ENCODE data around the gene ADGRA1. TPM values are rescaled to one million over a fixed set of nuclear protein-coding genes. Genes with fewer than 3 reads are reported as not detected.

ADGRA1 gene
- total and polyA plus RNA-seq, 2 experiments from 2014 or later, result not detected

DNA sequence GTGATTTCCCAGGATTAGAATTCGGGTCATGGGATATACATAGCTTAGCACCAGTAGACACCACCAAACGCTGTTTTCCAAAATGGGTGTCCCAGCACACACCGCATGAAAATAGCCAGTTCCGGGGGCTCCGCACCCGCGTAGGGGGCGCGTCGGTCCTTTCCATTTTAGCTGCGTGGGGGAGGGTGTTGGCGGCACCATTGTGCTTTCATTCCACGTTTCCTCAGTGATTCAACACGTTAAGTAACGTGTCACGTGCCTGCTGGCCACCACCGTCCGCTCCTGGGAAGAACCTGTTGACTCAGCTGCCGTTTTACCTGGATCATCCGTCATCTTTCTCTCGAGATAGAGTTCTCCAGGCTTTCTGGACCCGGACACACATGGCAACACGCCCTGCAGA is 25.6 kb upstream of the ADGRA1 start:
- Histone ChIP-seq H3K4me1 (ENCODE audit: insufficient read depth) (no peaks in the 10 kb centered on the region), H2AFZ (no peak overlapping the region), H4K20me1 (ENCODE audit: insufficient read depth) (no peaks in the 10 kb centered on the region), H3K79me2 (ENCODE audit: insufficient read depth) (no peaks in the 10 kb centered on the region), H3K9ac (no peak overlapping the region), H3K9me3 (ENCODE audit: low read depth) (no peaks in the 10 kb centered on the region), H3K27ac (no peak overlapping the region), H3K4me3 (no peak overlapping the region), H3K36me3 (ENCODE audit: low read depth) (no peaks in the 10 kb centered on the region), H3K27me3 (replicated peaks; ENCODE audit: insufficient read depth) (peaks cover 6% of the 10 kb centered on the region; the same call in 1 of the 2 replicates), H3K9me2 (ENCODE audit: insufficient read depth) (no peaks in the 10 kb centered on the region), H3K4me2 (ENCODE audit: unreplicated experiment) (no peak overlapping the region), H3F3A (ENCODE audit: insufficient read depth) (no peaks in the 10 kb centered on the region)
- WGBS, 2 experiments (ENCODE audit: low coverage in 1 of 2, low lambda C conversion rate in 2 of 2, missing lambda C conversion rate in 2 of 2), result 74 to 75% methylated on average over 22 to 23 of the region's 23 CpGs
- DNase-seq, result no peak
- TF ChIP-seq EZH2 (IDR thresholded peaks at IDR 0.05; ENCODE audit: insufficient read depth, poor library complexity, severe bottlenecking) (no peak), EZH2phosphoT487 (IDR thresholded peaks at IDR 0.05; ENCODE audit: insufficient read depth, low read depth) (no peak)
- in situ Hi-C loops (cut with MboI), result no loop called here

GRCh38 chr10:133062635-133063034 is 25.1 kb upstream of the ADGRA1 start:
- H3K27me3 ChIP-seq (replicated peaks; ENCODE audit: insufficient read depth), result peaks cover 6% of the 10 kb centered on the region; the same call in 1 of the 2 replicates
- TF ChIP-seq EZH2 (IDR thresholded peaks at IDR 0.05; ENCODE audit: insufficient read depth, poor library complexity, severe bottlenecking), result no peak
- no peak for TF ChIP-seq EZH2phosphoT487 (IDR thresholded peaks at IDR 0.05; ENCODE audit: insufficient read depth, low read depth)
- H2AFZ ChIP-seq, result no peak overlapping the region
- no peak for DNase-seq
- in situ Hi-C loops (cut with MboI), result no loop called here
- H4K20me1 ChIP-seq (ENCODE audit: insufficient read depth), result no peaks in the 10 kb centered on the region
- H3F3A ChIP-seq (ENCODE audit: insufficient read depth), result no peaks in the 10 kb centered on the region
- H3K4me3 ChIP-seq, result no peak overlapping the region
- H3K36me3 ChIP-seq (ENCODE audit: low read depth), result no peaks in the 10 kb centered on the region
- no peaks in the 10 kb centered on the region for H3K79me2 ChIP-seq (ENCODE audit: insufficient read depth)
- H3K27ac ChIP-seq, result no peak overlapping the region
- no peaks in the 10 kb centered on the region for H3K4me1 ChIP-seq (ENCODE audit: insufficient read depth)
- no peak overlapping the region for H3K4me2 ChIP-seq (ENCODE audit: unreplicated experiment)
- no peaks in the 10 kb centered on the region for H3K9me2 ChIP-seq (ENCODE audit: insufficient read depth)
- no peak overlapping the region for H3K9ac ChIP-seq
- WGBS, 2 experiments (ENCODE audit: low coverage in 1 of 2, low lambda C conversion rate in 2 of 2, missing lambda C conversion rate in 2 of 2), result 37% methylated on average over 21 to 23 of the region's 23 CpGs
- H3K9me3 ChIP-seq (ENCODE audit: low read depth), result no peaks in the 10 kb centered on the region

DNA sequence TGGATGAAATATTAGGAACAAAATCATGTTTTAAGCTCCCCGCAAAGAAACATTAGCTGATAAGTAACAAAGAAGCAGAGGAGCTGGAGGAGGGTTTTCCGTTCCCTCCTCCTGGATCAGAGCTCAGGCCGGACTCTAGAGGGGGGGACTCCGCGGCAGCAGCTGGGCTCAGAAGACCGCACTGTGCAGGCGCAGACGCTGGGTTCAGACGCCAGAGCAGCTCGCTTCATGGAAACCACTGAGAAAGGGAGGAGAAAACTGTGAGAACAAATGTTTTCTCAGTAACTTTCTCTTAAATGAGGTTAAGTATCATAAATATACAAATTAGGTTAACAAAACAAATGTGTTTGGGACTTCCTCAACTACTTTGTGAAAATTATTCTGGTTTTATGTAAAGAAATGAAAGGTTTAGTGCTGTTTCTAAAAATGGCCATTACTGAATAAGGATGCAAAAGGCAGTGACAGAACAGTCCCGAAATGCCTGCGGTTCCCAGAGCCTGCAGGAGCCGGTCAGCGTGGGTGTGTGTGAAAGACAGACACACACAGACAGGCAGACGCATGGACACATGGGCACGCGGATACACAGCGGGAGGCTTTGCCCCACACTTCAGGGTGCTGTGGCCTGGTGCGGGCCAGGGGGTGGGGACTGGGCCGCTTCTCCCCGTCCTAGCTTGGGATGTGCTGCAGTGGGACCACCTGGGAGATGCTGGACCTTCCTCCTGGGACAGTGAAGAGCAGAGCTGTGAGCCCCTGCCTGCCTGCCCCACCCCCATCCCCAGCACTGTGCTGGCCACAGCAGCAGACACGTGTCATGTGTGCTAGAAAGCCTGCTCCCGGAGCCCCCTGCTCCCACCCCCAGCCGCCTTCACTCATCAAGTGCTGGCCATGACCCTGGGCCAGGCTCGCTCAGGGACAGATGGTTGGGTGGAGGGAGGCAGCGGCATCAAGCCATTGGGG is 20.3 kb upstream of the ADGRA1 start:
- DNase-seq, result no peak
- Histone ChIP-seq H3K9me2 (ENCODE audit: insufficient read depth) (no peaks in the 10 kb centered on the region), H3K9ac (no peak overlapping the region), H3K9me3 (ENCODE audit: low read depth) (no peaks in the 10 kb centered on the region), H4K20me1 (ENCODE audit: insufficient read depth) (no peaks in the 10 kb centered on the region), H3F3A (ENCODE audit: insufficient read depth) (no peaks in the 10 kb centered on the region), H3K4me2 (ENCODE audit: unreplicated experiment) (no peak overlapping the region), H3K36me3 (ENCODE audit: low read depth) (no peaks in the 10 kb centered on the region), H3K4me1 (ENCODE audit: insufficient read depth) (no peaks in the 10 kb centered on the region), H3K27me3 (replicated peaks; ENCODE audit: insufficient read depth) (peaks cover 6% of the 10 kb centered on the region), H3K27ac (no peak overlapping the region), H3K79me2 (ENCODE audit: insufficient read depth) (no peaks in the 10 kb centered on the region), H3K4me3 (no peak overlapping the region), H2AFZ (no peak overlapping the region)
- WGBS, 2 experiments (ENCODE audit: low coverage in 1 of 2, low lambda C conversion rate in 2 of 2, missing lambda C conversion rate in 2 of 2), result 34 to 36% methylated on average over 25 to 26 of the region's 26 CpGs
- TF ChIP-seq EZH2phosphoT487 (IDR thresholded peaks at IDR 0.05; ENCODE audit: insufficient read depth, low read depth) (no peak), EZH2 (IDR thresholded peaks at IDR 0.05; ENCODE audit: insufficient read depth, poor library complexity, severe bottlenecking) (no peak)
- in situ Hi-C loops (cut with MboI), result no loop called here

- Histone ChIP-seq H3K27me3 (replicated peaks; ENCODE audit: insufficient read depth) (peaks cover 6% of the 10 kb centered on the region), H2AFZ (no peak overlapping the region), H3K4me2 (ENCODE audit: unreplicated experiment) (no peak overlapping the region), H3K9me2 (ENCODE audit: insufficient read depth) (no peaks in the 10 kb centered on the region), H4K20me1 (ENCODE audit: insufficient read depth) (no peaks in the 10 kb centered on the region), H3K79me2 (ENCODE audit: insufficient read depth) (no peaks in the 10 kb centered on the region), H3K4me3 (no peak overlapping the region), H3K9me3 (ENCODE audit: low read depth) (no peaks in the 10 kb centered on the region), H3K9ac (no peak overlapping the region), H3K4me1 (ENCODE audit: insufficient read depth) (no peaks in the 10 kb centered on the region), H3K36me3 (ENCODE audit: low read depth) (no peaks in the 10 kb centered on the region), H3F3A (ENCODE audit: insufficient read depth) (no peaks in the 10 kb centered on the region), H3K27ac (no peak overlapping the region)
- WGBS, 2 experiments (ENCODE audit: low coverage in 1 of 2, low lambda C conversion rate in 2 of 2, missing lambda C conversion rate in 2 of 2), result 46 to 50% methylated on average over 21 to 23 of the region's 24 CpGs
- in situ Hi-C loops (cut with MboI), result no loop called here
- DNase-seq, result no peak
- TF ChIP-seq EZH2phosphoT487 (IDR thresholded peaks at IDR 0.05; ENCODE audit: insufficient read depth, low read depth) (no peak), EZH2 (IDR thresholded peaks at IDR 0.05; ENCODE audit: insufficient read depth, poor library complexity, severe bottlenecking) (no peak)
Observed at GRCh38 chr10:133068111-133069032, 19.4 kb upstream of the ADGRA1 start.
